GM19468 (cell line): Measurements from ENCODE around the gene NUDT21.
"Not testable (repeated sequence)": the region's sequence is repeated elsewhere in the genome, so short reads cannot be mapped to it uniquely, and the experiment has no call there.

Experiments
- ATAC-seq: cut with Tn5 transposase; IDR thresholded peaks from one replicate; pipeline ENCODE4 v1.9.1; 2021; ENCODE audit warnings: mild to moderate bottlenecking, moderate library complexity, moderate number of reproducible peaks; ENCODE audit not compliant: unreplicated experiment; ENCODE audit errors: extremely low read depth

The NUDT21 gene

GRCh38 chr16:56382901-56383355 lies 68.2 kb downstream of the NUDT21 start:
- no peak for ATAC-seq

- no peak for ATAC-seq
Observed at GRCh38 chr16:56382459-56382858, 68.7 kb downstream of the NUDT21 start.

- not testable (repeated sequence) for ATAC-seq
Observed at GRCh38 chr16:56380778-56381485, 70.2 kb downstream of the NUDT21 start.
